HepG2 (cell line): Measurements from ENCODE around the gene RNH1. TPM values are rescaled to one million over a fixed set of nuclear protein-coding genes. Genes with fewer than 3 reads are reported as not detected.

Experiments used
- HMG20B ChIP-seq: conservative IDR thresholded peaks from 2 replicates; pipeline ENCODE4 v1.6.1; 2016; ENCODE audit warnings: missing genetic modification reagents, missing compliant biosample characterization
- KDM6A ChIP-seq: IDR thresholded peaks from 2 replicates; pipeline ENCODE4 v1.6.1; 2016; ENCODE audit warnings: low read depth
- NFYC ChIP-seq: IDR thresholded peaks from 2 replicates; pipeline ENCODE4 v1.6.1; 2016; ENCODE audit warnings: missing genetic modification reagents, missing compliant biosample characterization
- RCOR2 ChIP-seq: IDR thresholded peaks from 2 replicates; pipeline ENCODE4 v1.6.1; 2016; ENCODE audit warnings: missing biosample characterization, missing genetic modification reagents
- SIX1 ChIP-seq: sonication (generic); formaldehyde crosslinking; IDR thresholded peaks from 2 replicates; pipeline ENCODE4 v1.4.0; 2020; ENCODE audit warnings: missing genetic modification reagents, borderline replicate concordance
- SNAPC4 ChIP-seq: sonication (generic); formaldehyde crosslinking; IDR thresholded peaks from 2 replicates; pipeline ENCODE4 v1.4.0; 2020; ENCODE audit warnings: mild to moderate bottlenecking, missing genetic modification reagents
- ZBTB2 ChIP-seq: sonication (generic); formaldehyde crosslinking; IDR thresholded peaks from 2 replicates; pipeline ENCODE4 v1.8.0; 2022; ENCODE audit warnings: low read depth, missing genetic modification reagents
- ZBTB20 ChIP-seq: sonication (generic); formaldehyde crosslinking; IDR thresholded peaks from 2 replicates; pipeline ENCODE4 v1.8.1; 2023; ENCODE audit warnings: missing genetic modification reagents, low read depth, mild to moderate bottlenecking, borderline replicate concordance
- ZNF274 ChIP-seq: sonication (generic); formaldehyde crosslinking; IDR thresholded peaks from 2 replicates; pipeline ENCODE4 v1.5.1; 2020; ENCODE audit warnings: mild to moderate bottlenecking, missing genetic modification reagents
- ZNF281 ChIP-seq: sonication (generic); formaldehyde crosslinking; IDR thresholded peaks from 2 replicates; pipeline ENCODE4 v1.4.0; 2020; ENCODE audit warnings: missing genetic modification reagents, borderline replicate concordance
- ZNF292 ChIP-seq: sonication (generic); formaldehyde crosslinking; IDR thresholded peaks from 2 replicates; pipeline ENCODE4 v1.8.1; 2022; ENCODE audit warnings: mild to moderate bottlenecking, low read depth, missing genetic modification reagents, borderline replicate concordance
- ZNF333 ChIP-seq: sonication (generic); formaldehyde crosslinking; IDR thresholded peaks from 2 replicates; pipeline ENCODE4 v1.4.0; 2020; ENCODE audit warnings: mild to moderate bottlenecking, missing genetic modification reagents, borderline replicate concordance
- ZNF343 ChIP-seq: sonication (generic); formaldehyde crosslinking; IDR thresholded peaks from 2 replicates; pipeline ENCODE4 v1.4.0; 2020; ENCODE audit warnings: mild to moderate bottlenecking, missing genetic modification reagents
- ZNF383 ChIP-seq: sonication (generic); formaldehyde crosslinking; IDR thresholded peaks from 2 replicates; pipeline ENCODE4 v1.4.0; 2020; ENCODE audit warnings: missing genetic modification reagents, mild to moderate bottlenecking, borderline replicate concordance
- ZNF451 ChIP-seq: sonication (generic); formaldehyde crosslinking; IDR thresholded peaks from 2 replicates; pipeline ENCODE4 v1.5.0; 2020; ENCODE audit warnings: mild to moderate bottlenecking, missing genetic modification reagents
- ZNF468 ChIP-seq: sonication (generic); formaldehyde crosslinking; IDR thresholded peaks from 2 replicates; pipeline ENCODE4 v1.8.0; 2022; ENCODE audit warnings: mild to moderate bottlenecking, moderate library complexity, missing genetic modification reagents
- ZNF589 ChIP-seq: sonication (generic); formaldehyde crosslinking; conservative IDR thresholded peaks from 2 replicates; pipeline ENCODE4 v1.8.0; 2022; ENCODE audit warnings: mild to moderate bottlenecking, moderate library complexity, missing genetic modification reagents
- ZNF737 ChIP-seq: sonication (generic); formaldehyde crosslinking; IDR thresholded peaks from 2 replicates; pipeline ENCODE4 v1.5.0; 2020; ENCODE audit warnings: missing genetic modification reagents, mild to moderate bottlenecking, borderline replicate concordance
- polyA plus RNA-seq, 8 experiments: library from polyadenylated mRNA; depleted of rRNA in 3 of 8; stranded (reverse) in 7 of 8; unstranded in 1 of 8; fragments of >200 nt; fragmentation: Illumina TruSeq in 4 of 8; extraction: Trizol in 4 of 8; gene quantifications; 2 replicates each; pipeline versions ENCODE4 v1.2.1 to v1.2.3, GENCODE V29; 2011 to 2016; ENCODE audit warnings: low read depth in 4 of 8, missing spikeins in 1 of 8, mixed read lengths in 1 of 8; ENCODE audit not compliant: insufficient read depth in 1 of 8
- total RNA-seq, 5 experiments: library from RNA; depleted of rRNA; stranded (reverse); fragments of >200 nt; fragmentation: Illumina TruSeq; extraction: Trizol; gene quantifications; 2 replicates each; pipeline ENCODE4 v1.2.3, GENCODE V29; 2016; ENCODE audit warnings: low read depth in 1 of 5

Gene RNH1
- total and polyA plus RNA-seq, 2 of the 13 experiments (the other 11 are each of a cell fraction or from before 2014, with no cell fraction given): 36.0 to 74.1 TPM

GRCh38 chr11:506238-506994 lies 626 bp downstream of the RNH1 start (continued):
- peak; percentile 60 for TF ChIP-seq ZNF274 (CRISPR knock-in tag)
- TF ChIP-seq ZNF589 (CRISPR knock-in tag): no peak
- no peak for TF ChIP-seq SIX1 (CRISPR knock-in tag)
- TF ChIP-seq ZNF281 (CRISPR knock-in tag): no peak
- no peak for TF ChIP-seq KDM6A
- TF ChIP-seq ZBTB2 (CRISPR knock-in tag): peak; percentile 79
- no peak for TF ChIP-seq HMG20B
- no peak; the same call in 1 of the 2 replicates for TF ChIP-seq NFYC (CRISPR knock-in tag)
- TF ChIP-seq ZNF343: peak; percentile 96; the same call in 1 of the 2 replicates
- TF ChIP-seq ZNF468 (CRISPR knock-in tag): 0 out of 2 replicates have a peak, but pooled peaks have one; percentile 62
- TF ChIP-seq ZNF451 (CRISPR knock-in tag): no peak; the same call in 1 of the 2 replicates
- no peak for TF ChIP-seq ZNF737 (CRISPR knock-in tag)
- TF ChIP-seq ZNF333 (CRISPR knock-in tag): 0 out of 2 replicates have a peak, but pooled peaks have one; percentile 62
- TF ChIP-seq ZNF292: no peak
- 0 out of 2 replicates have a peak, but pooled peaks have one; percentile 69 for TF ChIP-seq ZBTB20 (CRISPR knock-in tag)
- TF ChIP-seq ZNF383 (CRISPR knock-in tag): no peak
- TF ChIP-seq SNAPC4 (CRISPR knock-in tag): peak; percentile 81; the same call in 1 of the 2 replicates
- TF ChIP-seq RCOR2: 0 out of 2 replicates have a peak, but pooled peaks have one; percentile 18
